ENCODE results near the gene SLFN14.
A peak's percentile ranks its signal among the peaks of the same experiment; 100 is the strongest.

SLFN14 gene

DNA sequence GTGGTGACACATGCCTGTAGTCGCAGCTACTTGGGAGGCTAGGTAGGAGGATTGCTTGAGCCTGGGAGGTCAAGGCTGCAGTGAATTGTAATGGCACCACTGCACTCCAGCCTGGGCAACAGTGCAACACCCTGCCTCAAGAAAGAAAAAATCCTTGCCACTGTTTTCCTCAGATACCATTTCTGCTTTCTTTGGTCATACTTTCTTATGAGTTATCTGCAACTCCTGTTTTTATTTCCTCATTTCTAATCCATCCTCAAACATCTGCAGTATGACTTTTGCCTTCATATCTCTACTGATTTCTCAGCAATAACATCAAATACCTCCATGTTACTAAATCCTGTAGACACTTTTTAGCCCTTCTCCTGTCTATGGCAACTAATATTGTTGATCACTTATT lies 23.4 kb upstream of the SLFN14 start:
- no peak overlapping the region for H3K4me2 ChIP-seq (ENCODE audit: low read length)
- no peak overlapping the region for H3K27ac ChIP-seq (ENCODE audit: low read length)
- peaks cover 28% of the 10 kb centered on the region for H3K4me1 ChIP-seq (ENCODE audit: low read length)
- no peak overlapping the region for H2AFZ ChIP-seq (ENCODE audit: low read depth, low read length)
- no peaks in the 10 kb centered on the region for H4K20me1 ChIP-seq (ENCODE audit: insufficient read depth, low read length)
- no peak overlapping the region for H3K9ac ChIP-seq (ENCODE audit: low read length)
- H3K9me3 ChIP-seq (ENCODE audit: insufficient read depth, low read length): no peaks in the 10 kb centered on the region
- no peaks in the 10 kb centered on the region for H3K36me3 ChIP-seq (replicated peaks; ENCODE audit: low read depth, low read length)
- no peak overlapping the region for H3K4me3 ChIP-seq (ENCODE audit: low read length)
- H3K27me3 ChIP-seq (ENCODE audit: low read depth, low read length): no peaks in the 10 kb centered on the region
- TF ChIP-seq EZH2phosphoT487 (IDR thresholded peaks at IDR 0.05; ENCODE audit: low read depth): no peak
- TF ChIP-seq, protein P1, sequence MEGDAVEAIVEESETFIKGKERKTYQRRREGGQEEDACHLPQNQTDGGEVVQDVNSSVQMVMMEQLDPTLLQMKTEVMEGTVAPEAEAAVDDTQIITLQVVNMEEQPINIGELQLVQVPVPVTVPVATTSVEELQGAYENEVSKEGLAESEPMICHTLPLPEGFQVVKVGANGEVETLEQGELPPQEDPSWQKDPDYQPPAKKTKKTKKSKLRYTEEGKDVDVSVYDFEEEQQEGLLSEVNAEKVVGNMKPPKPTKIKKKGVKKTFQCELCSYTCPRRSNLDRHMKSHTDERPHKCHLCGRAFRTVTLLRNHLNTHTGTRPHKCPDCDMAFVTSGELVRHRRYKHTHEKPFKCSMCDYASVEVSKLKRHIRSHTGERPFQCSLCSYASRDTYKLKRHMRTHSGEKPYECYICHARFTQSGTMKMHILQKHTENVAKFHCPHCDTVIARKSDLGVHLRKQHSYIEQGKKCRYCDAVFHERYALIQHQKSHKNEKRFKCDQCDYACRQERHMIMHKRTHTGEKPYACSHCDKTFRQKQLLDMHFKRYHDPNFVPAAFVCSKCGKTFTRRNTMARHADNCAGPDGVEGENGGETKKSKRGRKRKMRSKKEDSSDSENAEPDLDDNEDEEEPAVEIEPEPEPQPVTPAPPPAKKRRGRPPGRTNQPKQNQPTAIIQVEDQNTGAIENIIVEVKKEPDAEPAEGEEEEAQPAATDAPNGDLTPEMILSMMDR (IDR thresholded peaks at IDR 0.05; ENCODE audit: low read depth, low read length): no peak
- H3K79me2 ChIP-seq (ENCODE audit: low read length): peaks cover 17% of the 10 kb centered on the region

GRCh38 chr17:35578929-35579432 lies 18.4 kb upstream of the SLFN14 start:
- Histone ChIP-seq H3K4me1 (ENCODE audit: low read length) (peaks cover 15% of the 10 kb centered on the region), H3K4me2 (ENCODE audit: low read length) (peak overlapping the region; percentile 81), H3K27me3 (ENCODE audit: low read depth, low read length) (no peaks in the 10 kb centered on the region), H3K9ac (ENCODE audit: low read length) (peak overlapping the region; percentile 93), H3K79me2 (ENCODE audit: low read length) (peaks cover 4% of the 10 kb centered on the region; the same call in 1 of the 2 replicates), H3K36me3 (replicated peaks; ENCODE audit: low read depth, low read length) (peaks cover 9% of the 10 kb centered on the region), H3K9me3 (ENCODE audit: insufficient read depth, low read length) (no peaks in the 10 kb centered on the region), H2AFZ (ENCODE audit: low read depth, low read length) (peak overlapping the region; percentile 57), H4K20me1 (ENCODE audit: insufficient read depth, low read length) (no peaks in the 10 kb centered on the region), H3K27ac (ENCODE audit: low read length) (peak overlapping the region; percentile 68), H3K4me3 (ENCODE audit: low read length) (peak overlapping the region; percentile 89)
- TF ChIP-seq EZH2phosphoT487 (IDR thresholded peaks at IDR 0.05; ENCODE audit: low read depth): no peak
- TF ChIP-seq, protein P1 (IDR thresholded peaks at IDR 0.05; ENCODE audit: low read depth, low read length): no peak

- Histone ChIP-seq H3K36me3 (replicated peaks; ENCODE audit: low read depth, low read length) (peaks cover 9% of the 10 kb centered on the region), H3K27ac (ENCODE audit: low read length) (peak within 1 kb of the TSS; percentile 68), H3K4me3 (ENCODE audit: low read length) (peak within 1 kb of the TSS; percentile 89), H3K27me3 (ENCODE audit: low read depth, low read length) (no peaks in the 10 kb centered on the region), H2AFZ (ENCODE audit: low read depth, low read length) (peak within 1 kb of the TSS; percentile 57), H3K9ac (ENCODE audit: low read length) (peak within 1 kb of the TSS; percentile 93), H3K4me2 (ENCODE audit: low read length) (peak within 1 kb of the TSS; percentile 96), H3K9me3 (ENCODE audit: insufficient read depth, low read length) (no peaks in the 10 kb centered on the region), H3K4me1 (ENCODE audit: low read length) (peaks cover 12% of the 10 kb centered on the region), H4K20me1 (ENCODE audit: insufficient read depth, low read length) (no peaks in the 10 kb centered on the region), H3K79me2 (ENCODE audit: low read length) (peaks cover 4% of the 10 kb centered on the region; the same call in 1 of the 2 replicates)
- no peak for TF ChIP-seq EZH2phosphoT487 (IDR thresholded peaks at IDR 0.05; ENCODE audit: low read depth)
- TF ChIP-seq, protein P1 (IDR thresholded peaks at IDR 0.05; ENCODE audit: low read depth, low read length): no peak
These were observed 17.7 kb upstream of the SLFN14 start, which contains the start of gene PEX12 for GRCh38 chr17:35578197-35578928. TSS of gene PEX12 (minus strand) at chr17:35578571. CDS start at chr17:35578021, 550 bp downstream.

DNA sequence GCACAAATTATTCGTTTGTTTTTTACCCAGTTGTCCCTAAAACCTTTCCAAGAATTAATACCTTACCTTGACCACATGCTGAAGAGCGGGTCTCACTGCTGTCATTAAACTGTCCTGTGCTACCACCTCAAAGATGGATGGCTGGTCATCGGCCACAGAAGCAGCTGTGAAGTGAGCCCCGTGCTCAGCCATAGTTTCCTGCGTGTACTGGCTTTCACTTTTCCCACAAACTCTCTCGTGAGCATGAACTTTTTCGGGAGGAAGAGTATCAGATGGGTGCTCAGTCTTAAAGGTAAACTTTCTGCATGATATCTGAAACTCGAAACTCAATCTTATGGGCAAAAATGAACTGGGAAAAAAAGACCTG lies 17.2 kb upstream of the SLFN14 start:
- Histone ChIP-seq H3K27ac (ENCODE audit: low read length) (peak overlapping the region; percentile 68), H3K9ac (ENCODE audit: low read length) (peak overlapping the region; percentile 93), H3K36me3 (replicated peaks; ENCODE audit: low read depth, low read length) (peaks cover 9% of the 10 kb centered on the region), H3K4me1 (ENCODE audit: low read length) (peaks cover 12% of the 10 kb centered on the region), H2AFZ (ENCODE audit: low read depth, low read length) (peak overlapping the region; percentile 13), H4K20me1 (ENCODE audit: insufficient read depth, low read length) (no peaks in the 10 kb centered on the region), H3K27me3 (ENCODE audit: low read depth, low read length) (no peaks in the 10 kb centered on the region), H3K4me3 (ENCODE audit: low read length) (peak overlapping the region; percentile 89), H3K4me2 (ENCODE audit: low read length) (peak overlapping the region; percentile 96), H3K9me3 (ENCODE audit: insufficient read depth, low read length) (no peaks in the 10 kb centered on the region), H3K79me2 (ENCODE audit: low read length) (peaks cover 4% of the 10 kb centered on the region; the same call in 1 of the 2 replicates)
- TF ChIP-seq EZH2phosphoT487 (IDR thresholded peaks at IDR 0.05; ENCODE audit: low read depth): no peak
- TF ChIP-seq, protein P1 (IDR thresholded peaks at IDR 0.05; ENCODE audit: low read depth, low read length): no peak
